Liver (tissue), 9 donors: ENCODE data around the gene IGF1R. TPM values are rescaled to one million over a fixed set of nuclear protein-coding genes. Genes with fewer than 3 reads are reported as not detected.

Experiments
- DNase-seq: peaks from one replicate; pipeline ENCODE4 v3.0.0-alpha.2; 2017; ENCODE audit warnings: low spot score
- H3K27ac ChIP-seq, 2 donors: one replicate each; pipeline ENCODE4 v1.7.0; 2013; ENCODE audit warnings: inconsistent platforms in 2 of 2, low read length in 2 of 2, control low read depth in 1 of 2, low read depth in 1 of 2, mild to moderate bottlenecking in 1 of 2
- H3K27me3 ChIP-seq, 4 donors: one replicate each; pipeline versions ENCODE4 v1.6.1 to v1.7.0; 2013; ENCODE audit warnings: low read length in 3 of 4, inconsistent platforms in 1 of 4, mild to moderate bottlenecking in 1 of 4, moderate library complexity in 1 of 4; ENCODE audit not compliant: control insufficient read depth in 4 of 4, insufficient read depth in 4 of 4
- H3K36me3 ChIP-seq, 4 donors: one replicate each; pipeline versions ENCODE4 v1.6.1 to v1.7.0; 2013; ENCODE audit warnings: low read length in 3 of 4, mild to moderate bottlenecking in 3 of 4, low read depth in 1 of 4, moderate library complexity in 1 of 4; ENCODE audit not compliant: control insufficient read depth in 4 of 4, insufficient read depth in 3 of 4
- H3K4me1 ChIP-seq, 4 donors: one replicate each; pipeline versions ENCODE4 v1.6.1 to v1.7.0; 2013; ENCODE audit warnings: low read length in 3 of 4, mild to moderate bottlenecking in 3 of 4, moderate library complexity in 1 of 4; ENCODE audit not compliant: control insufficient read depth in 4 of 4, insufficient read depth in 4 of 4
- H3K4me3 ChIP-seq, 3 donors: one replicate each; pipeline versions ENCODE4 v1.6.1 to v1.7.0; 2013; ENCODE audit warnings: low read length in 3 of 3, control low read depth in 1 of 3, low read depth in 1 of 3, mild to moderate bottlenecking in 1 of 3
- H3K9ac ChIP-seq, 2 donors: one replicate each; pipeline ENCODE4 v1.7.0; 2013; ENCODE audit warnings: low read length in 2 of 2, mild to moderate bottlenecking in 2 of 2, moderate library complexity in 2 of 2, control low read depth in 1 of 2, low read depth in 1 of 2
- H3K9me3 ChIP-seq, 4 donors: one replicate each; pipeline versions ENCODE4 v1.6.1 to v1.7.0; 2013; ENCODE audit warnings: low read length in 3 of 4; ENCODE audit not compliant: control insufficient read depth in 4 of 4
- ATF3 ChIP-seq: IDR thresholded peaks from 2 replicates; pipeline ENCODE4 v1.6.1; 2016; ENCODE audit warnings: antibody characterized with exemption
- FOXA1 ChIP-seq: IDR thresholded peaks from 2 replicates; pipeline ENCODE4 v1.6.1; 2016; ENCODE audit warnings: antibody characterized with exemption
- GABPA ChIP-seq, 2 donors: IDR thresholded peaks in 1 of 2; conservative IDR thresholded peaks in 1 of 2; 2 replicates each; pipeline ENCODE4 v1.6.1; 2016; ENCODE audit warnings: antibody characterized with exemption in 2 of 2, mild to moderate bottlenecking in 1 of 2, moderate library complexity in 1 of 2
- HNF4A ChIP-seq, 2 donors: conservative IDR thresholded peaks; 2 replicates each; pipeline ENCODE4 v1.6.1; 2016; ENCODE audit warnings: antibody characterized with exemption in 2 of 2, mild to moderate bottlenecking in 2 of 2
- HNF4G ChIP-seq: IDR thresholded peaks from 2 replicates; pipeline ENCODE4 v1.6.1; 2016; ENCODE audit warnings: antibody characterized with exemption
- JUND ChIP-seq, 2 donors: IDR thresholded peaks; 2 replicates each; pipeline ENCODE4 v1.6.1; 2016; ENCODE audit warnings: antibody characterized with exemption in 2 of 2
- RAD21 ChIP-seq, 2 donors: IDR thresholded peaks; 2 replicates each; pipeline ENCODE4 v1.6.1; 2016; ENCODE audit warnings: antibody characterized with exemption in 2 of 2, mild to moderate bottlenecking in 2 of 2
- RXRA ChIP-seq, 2 donors: IDR thresholded peaks; 2 replicates each; pipeline ENCODE4 v1.6.1; 2017 to 2018; ENCODE audit warnings: antibody characterized with exemption in 2 of 2, mild to moderate bottlenecking in 1 of 2
- SP1 ChIP-seq: IDR thresholded peaks from 2 replicates; pipeline ENCODE4 v1.6.1; 2018; ENCODE audit warnings: antibody characterized with exemption, mild to moderate bottlenecking
- TAF1 ChIP-seq: conservative IDR thresholded peaks from 2 replicates; pipeline ENCODE4 v1.6.1; 2016; ENCODE audit warnings: antibody characterized with exemption, mild to moderate bottlenecking
- YY1 ChIP-seq: IDR thresholded peaks from 2 replicates; pipeline ENCODE4 v1.6.1; 2016; ENCODE audit warnings: antibody characterized with exemption, mild to moderate bottlenecking
- ZBTB33 ChIP-seq: IDR thresholded peaks from 2 replicates; pipeline ENCODE4 v1.6.1; 2016; ENCODE audit warnings: antibody characterized with exemption
- WGBS: extraction: QIAGEN DNeasy Blood & Tissue Kit; methylation state at CpG from one replicate; pipeline ENCODE4 v1.1.7; 2013; 5-methylcytosine and 5-hydroxymethylcytosine counted together
- polyA plus RNA-seq, 2 donors: library from polyadenylated mRNA; stranded (reverse) in 1 of 2; unstranded in 1 of 2; fragments of 200-250 nt in 1 of 2; fragments of >200 nt in 1 of 2; fragmentation: Nextera tagmentation in 1 of 2; extraction: Ambion mirVana in 1 of 2; gene quantifications; one replicate each; pipeline versions ENCODE4 v1.2.1 to v1.2.3, GENCODE V29; 2013 to 2015
- total RNA-seq, 2 donors: library from RNA; depleted of rRNA; stranded (reverse); fragments of >200 nt; gene quantifications; one replicate each; pipeline ENCODE4 v1.2.3, GENCODE V29; 2014
- TF ChIP-seq, protein P1 (sequence below): IDR thresholded peaks from 2 replicates; pipeline ENCODE4 v1.6.1; 2016; ENCODE audit warnings: antibody characterized with exemption, mild to moderate bottlenecking
- TF ChIP-seq, protein P2 (sequence below): fragments of 150-350 bp; IDR thresholded peaks from 2 replicates; pipeline ENCODE4 v1.5.1; 2017; ENCODE audit warnings: improper control_type of control experiment, low read depth, low read length; ENCODE audit not compliant: missing input control
- donor health status: healthy.
- donor health status: healthy.
- donor health status: healthy.
- donor health status: healthy.
- donor health status: healthy.

IGF1R gene
- total and polyA plus RNA-seq, 4 donors: 0.69 to 10.3 (median 3.2) TPM

DNA sequence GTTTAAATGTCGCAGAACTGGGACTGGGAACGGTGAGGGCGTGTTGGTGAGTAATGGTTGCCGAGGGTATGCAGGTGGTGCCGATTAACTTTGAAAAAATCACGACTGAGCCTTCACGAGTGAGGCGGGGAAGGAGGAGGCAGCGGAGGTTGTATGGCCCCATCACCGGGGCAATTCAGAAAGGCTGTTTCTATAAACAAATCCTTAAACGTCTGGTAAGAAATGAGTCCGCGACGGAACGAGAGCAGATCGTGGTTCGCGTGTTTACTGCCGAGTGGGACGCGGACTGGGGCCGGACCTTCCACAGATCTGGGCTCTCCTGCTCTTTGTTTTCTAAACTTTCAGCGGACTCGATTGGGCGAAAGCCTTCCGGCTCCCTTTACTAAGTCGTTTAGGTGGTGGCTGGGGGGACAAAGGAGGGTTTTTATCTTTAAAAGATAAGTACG, 2.7 kb downstream of the IGF1R start:
- Histone ChIP-seq H3K4me3 (peak overlapping the region in 2 of 3 donors; percentile 15 to 92), H3K27ac (peak overlapping the region; percentile 41 to 61), H3K36me3 (no peaks in the 10 kb centered on the region), H3K9ac (peak overlapping the region in 1 of 2 donors; percentile 27), H3K27me3 (peaks cover 0 to 10% (median 6%) of the 10 kb centered on the region in 4 donors), H3K4me1 (peaks cover 4 to 34% (median 11%) of the 10 kb centered on the region in 4 donors), H3K9me3 (peaks cover 0 to 5% (median 0%) of the 10 kb centered on the region in 4 donors)
- DNase-seq: no peak
- TF ChIP-seq YY1 (no peak), JUND (IDR thresholded peaks at IDR 0.05) (no peak), RAD21 (IDR thresholded peaks at IDR 0.05) (no peak), GABPA (IDR thresholded peaks at IDR 0.05 in 1 of 2, conservative IDR thresholded peaks at IDR 0.05 in 1 of 2) (no peak), RXRA (IDR thresholded peaks at IDR 0.05) (no peak), ATF3 (no peak), SP1 (no peak), TAF1 (no peak), FOXA1 (no peak), HNF4G (no peak), ZBTB33 (no peak), HNF4A (conservative IDR thresholded peaks at IDR 0.05) (no peak)
- TF ChIP-seq, protein P1, sequence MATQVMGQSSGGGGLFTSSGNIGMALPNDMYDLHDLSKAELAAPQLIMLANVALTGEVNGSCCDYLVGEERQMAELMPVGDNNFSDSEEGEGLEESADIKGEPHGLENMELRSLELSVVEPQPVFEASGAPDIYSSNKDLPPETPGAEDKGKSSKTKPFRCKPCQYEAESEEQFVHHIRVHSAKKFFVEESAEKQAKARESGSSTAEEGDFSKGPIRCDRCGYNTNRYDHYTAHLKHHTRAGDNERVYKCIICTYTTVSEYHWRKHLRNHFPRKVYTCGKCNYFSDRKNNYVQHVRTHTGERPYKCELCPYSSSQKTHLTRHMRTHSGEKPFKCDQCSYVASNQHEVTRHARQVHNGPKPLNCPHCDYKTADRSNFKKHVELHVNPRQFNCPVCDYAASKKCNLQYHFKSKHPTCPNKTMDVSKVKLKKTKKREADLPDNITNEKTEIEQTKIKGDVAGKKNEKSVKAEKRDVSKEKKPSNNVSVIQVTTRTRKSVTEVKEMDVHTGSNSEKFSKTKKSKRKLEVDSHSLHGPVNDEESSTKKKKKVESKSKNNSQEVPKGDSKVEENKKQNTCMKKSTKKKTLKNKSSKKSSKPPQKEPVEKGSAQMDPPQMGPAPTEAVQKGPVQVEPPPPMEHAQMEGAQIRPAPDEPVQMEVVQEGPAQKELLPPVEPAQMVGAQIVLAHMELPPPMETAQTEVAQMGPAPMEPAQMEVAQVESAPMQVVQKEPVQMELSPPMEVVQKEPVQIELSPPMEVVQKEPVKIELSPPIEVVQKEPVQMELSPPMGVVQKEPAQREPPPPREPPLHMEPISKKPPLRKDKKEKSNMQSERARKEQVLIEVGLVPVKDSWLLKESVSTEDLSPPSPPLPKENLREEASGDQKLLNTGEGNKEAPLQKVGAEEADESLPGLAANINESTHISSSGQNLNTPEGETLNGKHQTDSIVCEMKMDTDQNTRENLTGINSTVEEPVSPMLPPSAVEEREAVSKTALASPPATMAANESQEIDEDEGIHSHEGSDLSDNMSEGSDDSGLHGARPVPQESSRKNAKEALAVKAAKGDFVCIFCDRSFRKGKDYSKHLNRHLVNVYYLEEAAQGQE: no peak
- WGBS: 8% methylated on average over 28 of the region's 28 CpGs

DNA sequence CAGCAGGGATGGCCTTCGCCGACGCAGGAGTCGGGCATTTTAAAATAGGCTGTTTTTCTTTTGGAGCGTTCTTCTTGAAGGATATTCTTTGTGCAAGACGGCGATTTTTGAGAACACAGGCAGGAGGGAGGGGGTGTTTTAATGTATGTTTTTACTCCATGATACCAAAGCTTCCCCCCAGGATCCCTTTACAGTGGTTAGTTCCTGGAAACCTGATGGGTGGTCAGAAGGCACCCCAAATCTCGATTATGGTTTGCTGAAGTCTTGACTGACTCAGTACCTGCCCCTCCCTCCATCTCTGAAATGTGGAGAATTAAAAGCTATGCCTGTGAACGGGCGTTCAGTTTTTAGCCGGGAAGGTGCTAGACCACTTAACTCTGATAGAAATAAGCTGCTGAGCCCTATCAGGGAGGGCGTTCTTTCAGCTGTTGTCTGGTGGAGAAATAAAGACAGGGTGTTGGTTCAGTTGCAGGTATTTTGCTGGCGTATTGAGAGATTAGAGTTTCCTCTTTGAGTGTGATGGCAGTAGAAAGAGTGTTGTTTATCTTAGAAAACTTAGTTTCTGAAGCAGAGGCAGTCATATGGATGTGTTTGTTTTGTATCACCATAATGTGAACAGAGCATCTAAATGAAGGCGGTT, 3.4 kb downstream of the IGF1R start:
- WGBS: 29% methylated on average over 14 of the region's 14 CpGs
- Histone ChIP-seq H3K9me3 (peaks cover 0 to 5% (median 0%) of the 10 kb centered on the region in 4 donors), H3K4me3 (peak overlapping the region in 1 of 3 donors; percentile 92), H3K9ac (no peak overlapping the region), H3K27ac (no peak overlapping the region), H3K36me3 (no peaks in the 10 kb centered on the region), H3K4me1 (peaks cover 4 to 34% (median 11%) of the 10 kb centered on the region in 4 donors), H3K27me3 (peaks cover 0 to 10% (median 6%) of the 10 kb centered on the region in 4 donors)
- TF ChIP-seq HNF4A (conservative IDR thresholded peaks at IDR 0.05): no peak
- TF ChIP-seq SP1: no peak
- no peak for TF ChIP-seq GABPA (IDR thresholded peaks at IDR 0.05 in 1 of 2, conservative IDR thresholded peaks at IDR 0.05 in 1 of 2)
- no peak for TF ChIP-seq JUND (IDR thresholded peaks at IDR 0.05)
- TF ChIP-seq, protein P2, sequence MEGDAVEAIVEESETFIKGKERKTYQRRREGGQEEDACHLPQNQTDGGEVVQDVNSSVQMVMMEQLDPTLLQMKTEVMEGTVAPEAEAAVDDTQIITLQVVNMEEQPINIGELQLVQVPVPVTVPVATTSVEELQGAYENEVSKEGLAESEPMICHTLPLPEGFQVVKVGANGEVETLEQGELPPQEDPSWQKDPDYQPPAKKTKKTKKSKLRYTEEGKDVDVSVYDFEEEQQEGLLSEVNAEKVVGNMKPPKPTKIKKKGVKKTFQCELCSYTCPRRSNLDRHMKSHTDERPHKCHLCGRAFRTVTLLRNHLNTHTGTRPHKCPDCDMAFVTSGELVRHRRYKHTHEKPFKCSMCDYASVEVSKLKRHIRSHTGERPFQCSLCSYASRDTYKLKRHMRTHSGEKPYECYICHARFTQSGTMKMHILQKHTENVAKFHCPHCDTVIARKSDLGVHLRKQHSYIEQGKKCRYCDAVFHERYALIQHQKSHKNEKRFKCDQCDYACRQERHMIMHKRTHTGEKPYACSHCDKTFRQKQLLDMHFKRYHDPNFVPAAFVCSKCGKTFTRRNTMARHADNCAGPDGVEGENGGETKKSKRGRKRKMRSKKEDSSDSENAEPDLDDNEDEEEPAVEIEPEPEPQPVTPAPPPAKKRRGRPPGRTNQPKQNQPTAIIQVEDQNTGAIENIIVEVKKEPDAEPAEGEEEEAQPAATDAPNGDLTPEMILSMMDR: no peak
- TF ChIP-seq, protein P1: no peak
- DNase-seq: no peak
